Activated T-cell treated with anti-CD3 and anti-CD28 coated beads for 24 hours (primary cell): Measurements from ENCODE around the gene SIK3.
A peak's percentile ranks its signal among the peaks of the same experiment; 100 is the strongest.
"Not testable (repeated sequence)": the region's sequence is repeated elsewhere in the genome, so short reads cannot be mapped to it uniquely, and the experiment has no call there.

Experiments
- DNase-seq: peaks from one replicate; pipeline ENCODE4 v3.0.0-alpha.2; 2020; ENCODE audit warnings: low read depth

Gene SIK3

DNA sequence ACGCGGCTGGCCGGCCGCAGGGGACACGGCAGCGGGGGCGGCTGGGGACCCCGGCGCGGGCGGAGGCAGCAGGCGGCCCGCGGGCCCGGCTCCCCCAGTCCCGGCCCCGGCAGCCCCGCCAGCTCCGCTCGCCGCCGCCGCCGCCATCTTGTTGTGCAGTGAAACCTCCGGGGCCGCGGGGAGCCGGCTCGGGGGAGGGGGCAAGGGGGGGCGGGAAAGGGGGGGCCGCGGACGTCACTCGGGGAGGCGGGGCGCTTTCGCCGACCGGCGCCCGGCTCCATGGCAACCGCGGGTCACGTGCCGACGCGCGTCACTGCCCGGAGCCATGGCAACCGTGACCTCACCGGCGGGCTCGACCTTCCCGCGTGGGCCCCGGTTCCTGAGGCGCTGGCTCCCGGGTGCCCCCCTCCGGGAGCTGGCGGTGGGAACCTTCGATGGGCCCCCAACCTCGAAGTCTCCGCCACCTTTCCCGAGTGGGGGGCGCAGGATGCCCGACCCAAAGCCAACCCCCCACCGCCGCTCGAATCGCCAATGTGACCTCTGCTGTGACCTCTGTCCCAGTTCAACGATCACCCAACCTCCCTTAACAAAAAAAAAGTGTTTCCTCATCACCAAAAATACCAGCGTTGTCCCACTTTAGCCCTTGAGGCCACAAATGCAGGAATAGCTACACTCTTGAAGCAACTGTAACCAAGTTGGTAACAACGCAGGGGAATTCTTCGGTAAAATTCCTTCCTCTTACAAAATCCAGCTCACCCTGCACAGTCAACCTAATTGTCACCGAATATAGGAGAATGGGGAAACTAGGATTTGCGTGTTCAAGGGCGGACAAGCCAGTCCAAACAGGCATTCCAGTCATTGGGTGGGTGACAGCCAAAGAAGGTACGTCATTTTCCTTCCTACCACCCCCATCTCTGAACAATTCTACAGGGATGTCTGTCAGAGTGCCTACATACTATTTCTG lies at the start of gene SIK3:
Gene SIK3, minus strand, starts transcription at position 160 of the 964 bp plus-strand sequence. Its CDS starts 13 bp downstream, at position 147.
- peak; percentile 86 for DNase-seq

DNA sequence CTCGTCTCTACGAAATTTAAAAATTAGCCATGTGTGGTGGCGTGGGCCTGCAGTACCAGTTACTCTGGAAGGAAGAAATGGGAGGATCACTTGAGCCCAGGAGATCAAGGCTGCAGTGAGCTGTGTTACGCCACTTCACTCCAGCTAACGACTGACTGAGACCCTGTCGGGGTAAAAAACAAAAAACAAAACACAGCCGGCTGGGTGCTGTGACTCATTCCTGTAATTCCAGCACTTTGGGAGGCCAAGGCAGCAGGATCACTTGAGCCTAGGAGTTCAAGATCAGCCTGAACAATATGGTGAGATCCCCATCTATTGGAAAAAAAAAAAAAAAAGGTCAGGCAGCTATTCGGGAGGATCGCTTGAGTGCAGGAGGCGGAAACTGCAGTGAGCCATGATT lies 48.3 kb upstream of the SIK3 start:
- DNase-seq, result no peak

- DNase-seq, result no peak
Observed at GRCh38 chr11:117145393-117145761, 47.1 kb upstream of the SIK3 start.

DNA sequence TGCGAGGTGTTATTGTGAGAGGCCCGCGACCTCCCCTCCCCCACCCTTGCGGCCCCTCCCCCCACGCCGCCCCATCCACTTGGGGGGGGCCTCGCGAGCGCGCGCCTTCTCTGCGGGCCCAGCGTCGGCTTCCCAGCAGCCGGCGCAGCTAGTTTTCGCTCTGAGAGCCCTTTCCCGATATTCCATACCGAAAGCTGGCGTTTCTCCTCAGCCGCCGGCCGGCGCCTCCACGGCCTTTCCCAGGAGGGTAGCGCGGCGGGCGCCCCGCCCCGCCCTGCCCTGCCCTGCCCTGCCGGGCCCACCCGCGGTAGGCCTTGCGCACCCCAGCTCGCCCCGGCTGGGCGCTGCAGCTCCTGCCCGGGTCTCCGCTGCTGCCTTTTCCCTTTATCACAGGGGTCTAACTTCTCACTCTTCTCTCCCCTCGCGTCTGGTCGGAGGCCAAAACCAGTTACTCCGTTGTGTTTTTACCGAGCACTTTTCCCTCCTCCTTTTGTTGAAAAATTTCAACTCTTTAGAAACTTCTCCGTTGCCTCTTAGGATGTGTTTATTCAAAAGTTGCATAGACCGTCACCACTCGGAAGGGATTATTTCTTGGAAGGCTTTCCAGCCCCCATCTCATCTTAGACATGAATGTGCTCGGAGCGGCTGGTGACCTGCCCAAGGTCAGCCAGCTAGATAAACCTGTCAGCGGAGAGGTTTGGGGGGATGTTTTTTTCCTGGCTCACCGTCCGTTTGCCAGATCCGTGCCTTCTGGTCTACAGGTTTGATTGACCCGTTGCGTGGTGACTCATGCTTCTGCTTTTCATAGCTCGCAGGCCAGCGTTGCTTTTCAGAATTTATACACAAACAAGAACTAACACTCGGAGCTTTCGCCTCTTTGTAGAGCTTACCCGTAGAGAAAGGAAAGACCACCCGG lies 46.5 kb upstream of the SIK3 start:
- DNase-seq, result peak; percentile 4

DNA sequence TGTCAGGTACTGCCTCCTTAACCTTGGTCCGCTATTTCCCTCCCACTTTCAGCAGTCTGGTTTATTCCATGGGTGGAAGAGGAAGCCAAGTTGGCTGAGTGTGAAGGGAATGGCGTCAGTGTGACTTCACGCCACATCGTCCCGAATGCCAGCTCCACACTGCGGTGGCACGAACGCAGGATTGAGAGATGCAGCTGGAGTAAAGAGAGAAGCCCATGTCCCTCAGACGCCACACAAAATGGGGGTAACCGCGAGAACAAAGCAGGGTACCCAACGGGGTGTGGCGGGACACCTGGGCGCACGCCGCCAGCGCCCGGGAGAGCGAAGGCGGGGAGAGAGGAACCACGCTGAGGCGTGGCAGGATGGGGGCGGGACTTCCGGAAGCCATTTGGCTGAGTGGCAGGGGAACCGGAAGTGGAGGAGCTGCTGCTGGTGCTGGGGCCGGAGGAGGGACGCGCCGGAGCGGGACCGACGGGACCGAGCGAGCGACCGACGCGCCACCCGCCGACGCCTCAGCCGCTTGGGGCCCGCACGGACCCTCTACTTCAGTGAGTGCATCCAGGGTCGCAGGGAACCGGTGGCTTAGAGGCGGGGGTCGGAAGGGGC lies 45.7 kb upstream of the SIK3 start, which contains the start of gene PAFAH1B2:
Gene PAFAH1B2, plus strand, starts transcription at position 417 of the 606 bp plus-strand sequence. CDS start 8,161 bp downstream, outside the sequence.
- DNase-seq, result peak; percentile 93

DNA sequence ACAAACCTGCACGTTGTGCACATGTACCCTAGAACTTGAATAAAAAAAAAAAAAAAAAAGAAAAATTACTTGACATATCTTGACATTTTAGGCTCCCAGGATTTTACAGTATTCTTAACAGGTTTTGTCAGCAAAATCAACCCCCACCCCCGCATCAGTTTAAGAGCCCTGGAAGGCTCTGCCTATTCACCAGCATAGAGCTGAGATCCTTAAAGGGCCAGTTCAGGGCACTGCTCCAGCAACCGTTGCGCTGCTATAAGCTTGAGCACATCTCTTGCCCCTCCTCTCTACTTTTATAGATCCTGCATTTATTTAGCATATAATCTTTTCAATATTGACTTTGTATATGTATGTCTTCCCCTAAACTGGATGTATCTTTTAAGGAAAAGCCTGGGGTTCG lies 45.2 kb upstream of the SIK3 start:
- peak; percentile 11 for DNase-seq

GRCh38 chr11:117137223-117138086 lies 39.2 kb upstream of the SIK3 start:
- not testable (repeated sequence) for DNase-seq

- not testable (repeated sequence) for DNase-seq
Observed at GRCh38 chr11:117134979-117135378, 36.8 kb upstream of the SIK3 start.

- DNase-seq, result no peak
Observed at GRCh38 chr11:117134431-117134830, 36.2 kb upstream of the SIK3 start.

GRCh38 chr11:117130879-117131278 lies 32.7 kb upstream of the SIK3 start:
- no peak for DNase-seq

DNA sequence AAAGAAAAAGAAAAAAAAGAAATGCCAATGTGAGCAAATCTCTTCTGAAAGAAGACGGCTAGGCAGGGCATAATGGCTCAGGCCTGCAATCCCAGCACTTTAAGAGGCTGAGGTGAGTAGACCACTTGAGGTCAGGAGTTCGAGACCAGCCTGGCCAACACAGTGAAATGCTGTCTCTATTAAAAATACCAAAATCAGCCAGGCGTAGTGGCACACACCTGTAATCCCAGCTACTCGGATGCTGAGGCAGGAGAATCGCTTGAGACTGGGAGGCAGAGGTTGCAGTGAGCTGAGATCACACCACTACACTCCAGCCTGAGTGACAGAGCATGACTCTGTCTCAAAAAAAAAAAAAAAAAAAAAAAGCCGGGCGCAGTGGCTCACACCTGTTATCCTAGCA lies 32.2 kb upstream of the SIK3 start:
- not testable (repeated sequence) for DNase-seq

- DNase-seq, result no peak
Observed at GRCh38 chr11:117128289-117128688, 30.1 kb upstream of the SIK3 start.

DNA sequence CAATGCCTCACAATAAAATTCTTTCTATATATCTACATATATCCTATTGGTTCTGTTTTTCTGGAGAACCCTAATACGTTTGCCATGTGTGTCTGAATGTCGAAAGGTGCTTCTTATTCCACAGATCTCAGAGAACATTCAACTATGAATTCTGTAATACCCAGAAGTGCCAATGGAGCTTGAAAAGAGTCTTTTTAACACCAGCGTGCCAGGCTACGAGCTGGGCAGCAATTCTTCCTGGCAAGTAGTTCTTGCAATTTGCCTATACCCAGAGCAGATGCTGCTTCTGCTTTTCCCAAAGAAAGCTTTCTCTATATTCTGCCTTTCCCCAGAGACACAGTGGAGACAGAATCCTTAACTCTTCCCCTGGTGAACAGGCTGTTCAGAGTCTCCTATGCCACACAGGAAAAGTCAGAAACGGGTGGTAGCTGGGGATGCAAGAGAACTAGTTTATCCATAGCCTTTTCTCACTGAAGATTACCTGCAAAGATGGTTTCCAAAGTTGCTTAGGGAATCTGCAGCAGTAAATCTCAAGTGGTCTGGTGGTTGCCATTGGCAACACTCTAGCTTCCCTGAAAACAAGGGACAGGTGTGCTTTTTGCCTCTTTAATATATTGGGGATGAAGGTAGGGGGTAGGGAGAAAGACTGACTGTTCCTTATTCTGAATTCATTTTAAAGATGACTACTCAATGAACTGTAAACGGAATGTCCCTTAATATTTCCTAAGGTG lies 29.1 kb upstream of the SIK3 start:
- no peak for DNase-seq

DNA sequence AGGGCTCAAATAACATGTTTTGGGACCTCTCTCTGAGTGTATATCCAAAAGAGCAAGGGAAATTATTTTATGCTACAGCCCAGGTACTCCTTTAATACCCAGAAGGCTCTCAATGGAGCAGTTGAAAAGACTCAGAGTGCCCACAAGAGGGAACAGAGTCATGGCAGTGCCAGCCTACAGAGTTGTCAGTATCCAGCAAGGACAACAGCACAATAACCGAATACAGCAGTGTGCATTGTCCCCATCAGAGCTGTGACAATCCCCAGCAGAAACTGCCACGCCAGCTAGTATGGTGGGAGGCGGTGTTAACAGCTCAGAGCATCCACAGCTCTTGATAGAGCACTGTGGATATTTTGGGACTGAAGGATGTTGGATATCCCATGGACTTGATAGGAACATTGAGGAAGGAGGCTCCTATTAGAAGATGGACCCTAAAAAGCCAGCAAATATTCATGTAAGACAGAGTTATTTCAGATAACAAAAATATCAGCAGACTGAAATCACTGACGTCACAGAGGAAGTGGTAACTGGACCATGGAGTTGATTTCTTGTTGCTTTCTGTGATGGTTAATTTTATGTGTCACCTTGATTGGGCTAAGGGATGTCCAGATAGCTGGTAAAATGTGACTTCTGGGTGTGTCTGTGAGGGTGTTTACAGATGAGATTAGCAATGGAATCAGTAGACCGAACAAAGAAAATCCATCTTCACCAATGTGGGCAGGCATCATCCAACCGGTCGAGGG lies 28.2 kb upstream of the SIK3 start:
- DNase-seq, result no peak

DNA sequence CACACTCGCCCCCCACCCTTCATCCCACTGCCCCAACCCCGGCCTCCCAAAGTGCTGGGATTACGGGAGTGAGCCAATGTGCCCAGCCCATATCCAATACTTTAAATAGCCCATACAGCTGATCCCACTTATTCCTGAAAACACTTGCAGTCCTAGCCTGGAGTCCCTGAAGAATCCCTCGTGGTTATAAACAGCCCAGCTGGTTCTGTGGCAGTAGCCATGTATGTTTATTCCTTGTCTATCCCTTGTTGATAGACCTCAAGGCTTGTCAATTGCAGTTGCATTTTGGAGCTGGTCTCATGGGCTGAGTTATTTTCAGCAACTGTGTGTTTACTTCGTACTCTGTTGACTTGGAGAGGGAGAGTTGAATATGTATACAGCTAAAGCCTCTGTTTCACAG lies 24.3 kb upstream of the SIK3 start:
- DNase-seq, result no peak

GRCh38 chr11:117121176-117121575 lies 22.9 kb upstream of the SIK3 start:
- DNase-seq, result no peak

GRCh38 chr11:117117681-117118080 lies 19.5 kb upstream of the SIK3 start:
- DNase-seq, result no peak

- DNase-seq, result not testable (repeated sequence)
Observed at GRCh38 chr11:117112939-117113338, 14.7 kb upstream of the SIK3 start.

- DNase-seq, result not testable (repeated sequence)
Observed at GRCh38 chr11:117112497-117112896, 14.3 kb upstream of the SIK3 start.
